ENCODE measurements around the gene LETM1.

- TF ChIP-seq EZH2 (IDR thresholded peaks at IDR 0.05; ENCODE audit: insufficient read depth, poor library complexity, severe bottlenecking): no peak
- TF ChIP-seq EZH2phosphoT487 (IDR thresholded peaks at IDR 0.05; ENCODE audit: insufficient read depth, low read depth): no peak
These were observed 53.0 kb downstream of the LETM1 start for GRCh38 chr4:1802720-1803522.
